Thyroid gland (tissue), 4 donors: ENCODE measurements around the gene SLC22A4. TPM values are rescaled to one million over a fixed set of nuclear protein-coding genes. Genes with fewer than 3 reads are reported as not detected.
A peak's percentile ranks its signal among the peaks of the same experiment; 100 is the strongest.

ENCODE experiments used
- DNase-seq, 2 donors: peaks; one replicate each; pipeline ENCODE4 v3.0.0-alpha.2; 2019
- H3K27ac ChIP-seq, 3 donors: fragments of 200-600 bp; sonication (generic); 1 replicate in 2 of 3; 2 replicates in 1 of 3; pipeline ENCODE4 v1.5.1; 2016 to 2019; ENCODE audit warnings: mild to moderate bottlenecking in 1 of 3, moderate library complexity in 1 of 3
- H3K27me3 ChIP-seq: fragments of 200-600 bp; sonication (generic); one replicate; pipeline ENCODE4 v1.5.1; 2019
- H3K36me3 ChIP-seq, 2 donors: fragments of 200-600 bp; sonication (generic); one replicate each; pipeline ENCODE4 v1.5.1; 2016 to 2019
- H3K4me1 ChIP-seq, 2 donors: fragments of 200-600 bp; sonication (generic); one replicate each; pipeline ENCODE4 v1.5.1; 2017 to 2019
- H3K4me3 ChIP-seq, 3 donors: fragments of 200-600 bp; sonication (generic); replicated peaks in 1 of 3; 1 replicate in 2 of 3; 2 replicates in 1 of 3; pipeline ENCODE4 v1.5.1; 2016; ENCODE audit warnings: mild to moderate bottlenecking in 1 of 3
- H3K9me3 ChIP-seq: fragments of 200-600 bp; sonication (generic); one replicate; pipeline ENCODE4 v1.5.1; 2017
- CTCF ChIP-seq, 6 experiments: fragments of 200-600 bp in 3 of 6; fragments of 450-650 bp in 3 of 6; sonication (generic) in 3 of 6; IDR thresholded peaks; one replicate each; pipeline ENCODE4 v1.5.1; 2016 to 2019; ENCODE audit warnings: antibody characterized with exemption in 6 of 6, mild to moderate bottlenecking in 2 of 6, inconsistent platforms in 1 of 6, moderate library complexity in 1 of 6
- POLR2A ChIP-seq, 2 donors: fragments of 450-650 bp; IDR thresholded peaks; one replicate each; pipeline ENCODE4 v1.6.1; 2017; ENCODE audit warnings: antibody characterized with exemption in 2 of 2, mild to moderate bottlenecking in 2 of 2, moderate library complexity in 1 of 2
- WGBS, 2 donors: methylation state at CpG; one replicate each; pipeline ENCODE4 v1.1.5; 2017; 5-methylcytosine and 5-hydroxymethylcytosine counted together
- intact Hi-C: fragments of 100-400 bp; cut with DNase I; formaldehyde crosslinking; loops from one replicate; pipeline ENCODE4 v1.15.1; 2023
- total RNA-seq, 4 donors: library from RNA; depleted of rRNA; stranded (reverse); fragments of >200 nt; gene quantifications; one replicate each; pipeline ENCODE4 v1.2.3, GENCODE V29; 2016

SLC22A4 gene
- total RNA-seq, 4 donors from 2014 or later = 0.54 to 0.78 TPM; not detected in 2

- TF ChIP-seq CTCF (IDR thresholded peaks at IDR 0.05) = no peak
- no peak for TF ChIP-seq POLR2A (IDR thresholded peaks at IDR 0.05)
- Histone ChIP-seq H3K27ac (no peak overlapping the region), H3K9me3 (no peaks in the 10 kb centered on the region), H3K4me3 (no peak overlapping the region), H3K27me3 (no peaks in the 10 kb centered on the region), H3K36me3 (peaks cover 6 to 8% of the 10 kb centered on the region in 2 donors), H3K4me1 (peaks cover 14 to 38% of the 10 kb centered on the region in 2 donors)
- 92 to 94% methylated on average over 5 of the region's 5 CpGs for WGBS, 2 donors
- intact Hi-C loops = loop anchor here (10.0 kb wide), 1 partner anchor 441 kb away; no protein-coding TSS in a partner anchor
- DNase-seq = no peak
Observed at GRCh38 chr5:132383984-132384383, 89.8 kb downstream of the SLC22A4 start.

GRCh38 chr5:132384506-132385050 lies 90.4 kb downstream of the SLC22A4 start:
- intact Hi-C loops = loop anchor here (10.0 kb wide), 1 partner anchor 440 kb away; no protein-coding TSS in a partner anchor
- no peak for DNase-seq
- no peak for TF ChIP-seq POLR2A (IDR thresholded peaks at IDR 0.05)
- no peak for TF ChIP-seq CTCF (IDR thresholded peaks at IDR 0.05)

GRCh38 chr5:132385326-132386105 lies 91.3 kb downstream of the SLC22A4 start:
- peaks cover 24 to 53% of the 10 kb centered on the region in 2 donors for H3K4me1 ChIP-seq

More at GRCh38 chr5:132384506-132385050, 90.4 kb downstream of the SLC22A4 start:
- 90 to 93% methylated on average over 4 of the region's 4 CpGs for WGBS, 2 donors
- H3K27ac ChIP-seq = no peak overlapping the region
- peaks cover 19 to 44% of the 10 kb centered on the region in 2 donors for H3K4me1 ChIP-seq
- no peaks in the 10 kb centered on the region for H3K27me3 ChIP-seq
- H3K4me3 ChIP-seq = no peak overlapping the region
- H3K36me3 ChIP-seq = peaks cover 6 to 8% of the 10 kb centered on the region in 2 donors
- H3K9me3 ChIP-seq = no peaks in the 10 kb centered on the region

GRCh38 chr5:132386644-132387286 lies 92.6 kb downstream of the SLC22A4 start:
- Histone ChIP-seq H3K36me3 (peaks cover 6 to 8% of the 10 kb centered on the region in 2 donors), H3K9me3 (no peaks in the 10 kb centered on the region), H3K4me1 (peaks cover 24 to 59% of the 10 kb centered on the region in 2 donors), H3K27me3 (no peaks in the 10 kb centered on the region), H3K4me3 (no peak overlapping the region), H3K27ac (peak overlapping the region; percentile 89 to 93 (median 92))
- DNase-seq = peak; percentile 66 to 67
- 36 to 46% methylated on average over 9 to 10 of the region's 10 CpGs for WGBS, 2 donors
- intact Hi-C loops = loop anchor here (2.0 to 10.0 kb wide), 2 partner anchors 112 to 438 kb away; no protein-coding TSS in a partner anchor
- TF ChIP-seq CTCF (IDR thresholded peaks at IDR 0.05) (peak; percentile 45 to 83 (median 80)), POLR2A (IDR thresholded peaks at IDR 0.05) (no peak)

More at GRCh38 chr5:132385326-132386105, 91.3 kb downstream of the SLC22A4 start:
- no peak overlapping the region for H3K4me3 ChIP-seq
- peak overlapping the region in 1 of 3 donors; percentile 93 for H3K27ac ChIP-seq
- peaks cover 6 to 8% of the 10 kb centered on the region in 2 donors for H3K36me3 ChIP-seq
- H3K27me3 ChIP-seq = no peaks in the 10 kb centered on the region
- intact Hi-C loops = loop anchor here (2.0 to 10.0 kb wide), 2 partner anchors 113 to 439 kb away; no protein-coding TSS in a partner anchor
- peak; percentile 49 to 50 for DNase-seq
- 55 to 60% methylated on average over 9 of the region's 9 CpGs for WGBS, 2 donors
- no peaks in the 10 kb centered on the region for H3K9me3 ChIP-seq
- TF ChIP-seq CTCF (IDR thresholded peaks at IDR 0.05) (peak; percentile 26 to 80 (median 68)), POLR2A (IDR thresholded peaks at IDR 0.05) (no peak)
